HEK293 (cell line): ENCODE results near the gene SLC25A30.

Experiments
- ATF2 ChIP-seq: fragments of 450-650 bp; formaldehyde crosslinking; IDR thresholded peaks from 2 replicates; pipeline ENCODE4 v1.5.1; 2016; ENCODE audit warnings: missing biosample characterization, missing genetic modification characterization, low read depth
- BCL11B ChIP-seq: fragments of 450-650 bp; formaldehyde crosslinking; IDR thresholded peaks from 2 replicates; pipeline ENCODE4 v1.5.1; 2016; ENCODE audit warnings: low read depth, missing biosample characterization, missing genetic modification characterization
- CTCF ChIP-seq: fragments of 450-650 bp; formaldehyde crosslinking; IDR thresholded peaks from 2 replicates; pipeline ENCODE4 v1.5.1; 2016; ENCODE audit warnings: missing biosample characterization, missing genetic modification characterization
- ZBTB48 ChIP-seq: fragments of 450-650 bp; formaldehyde crosslinking; IDR thresholded peaks from 2 replicates; pipeline ENCODE4 v1.5.1; 2016; ENCODE audit warnings: missing biosample characterization, missing genetic modification characterization
- ZBTB49 ChIP-seq: fragments of 450-650 bp; formaldehyde crosslinking; IDR thresholded peaks from 2 replicates; pipeline ENCODE4 v1.5.1; 2016; ENCODE audit warnings: missing biosample characterization, missing genetic modification characterization, low read depth
- ZFP37 ChIP-seq: fragments of 450-650 bp; formaldehyde crosslinking; IDR thresholded peaks from 2 replicates; pipeline ENCODE4 v1.5.1; 2016; ENCODE audit warnings: missing biosample characterization, missing genetic modification characterization
- ZNF2 ChIP-seq: fragments of 450-650 bp; formaldehyde crosslinking; IDR thresholded peaks from 2 replicates; pipeline ENCODE4 v1.5.1; 2016; ENCODE audit warnings: missing biosample characterization, missing genetic modification characterization
- ZNF366 ChIP-seq: fragments of 450-650 bp; formaldehyde crosslinking; conservative IDR thresholded peaks from 2 replicates; pipeline ENCODE4 v1.5.1; 2016; ENCODE audit warnings: missing biosample characterization, missing genetic modification characterization
- ZNF398 ChIP-seq: fragments of 450-650 bp; formaldehyde crosslinking; IDR thresholded peaks from 2 replicates; pipeline ENCODE4 v1.5.1; 2017; ENCODE audit warnings: missing biosample characterization, missing genetic modification characterization
- ZNF518A ChIP-seq: fragments of 450-650 bp; formaldehyde crosslinking; conservative IDR thresholded peaks from 2 replicates; pipeline ENCODE4 v1.5.1; 2016; ENCODE audit warnings: low read depth, missing biosample characterization, missing genetic modification characterization
- ZNF76 ChIP-seq: fragments of 450-650 bp; formaldehyde crosslinking; IDR thresholded peaks from 2 replicates; pipeline ENCODE4; 2016; ENCODE audit warnings: low read depth, missing biosample characterization, missing genetic modification characterization, borderline replicate concordance

GRCh38 chr13:45381196-45381595 lies 37.0 kb downstream of the SLC25A30 start:
- TF ChIP-seq CTCF (no peak), ATF2 (tag by site-specific recombination) (no peak), ZBTB49 (tag by site-specific recombination) (no peak), ZFP37 (tag by site-specific recombination) (no peak), ZNF398 (no peak), ZNF518A (tag by site-specific recombination) (no peak), ZNF2 (no peak), ZNF76 (tag by site-specific recombination) (no peak), BCL11B (tag by site-specific recombination) (no peak), ZBTB48 (tag by site-specific recombination) (no peak), ZNF366 (no peak)
